OCI-LY1 (cell line): ENCODE results near the gene USP24.

Experiments
- H2AFZ ChIP-seq: fragments of 200-600 bp; sonication (generic), shearing (Covaris generic); 2 replicates; pipeline ENCODE4 v1.6.0; 2014; ENCODE audit warnings: antibody characterized with exemption, mild to moderate bottlenecking, low read length
- H3F3A ChIP-seq: fragments of 200-600 bp; sonication (generic), shearing (Covaris generic); 2 replicates; pipeline ENCODE4 v1.6.0; 2014; ENCODE audit warnings: mild to moderate bottlenecking, antibody characterized with exemption, low read length, moderate library complexity; ENCODE audit not compliant: insufficient read depth
- H3K27ac ChIP-seq: fragments of 200-600 bp; sonication (generic); 2 replicates; pipeline ENCODE4 v1.5.1; 2014; ENCODE audit warnings: low read length, mixed run types, mild to moderate bottlenecking, low read depth; ENCODE audit not compliant: poor library complexity, severe bottlenecking
- H3K27me3 ChIP-seq: fragments of 200-600 bp; sonication (generic); 2 replicates; pipeline ENCODE4 v1.6.0; 2014; ENCODE audit warnings: antibody characterized with exemption, mild to moderate bottlenecking, low read length, moderate library complexity; ENCODE audit not compliant: insufficient read depth
- H3K36me3 ChIP-seq: fragments of 200-600 bp; sonication (generic); 2 replicates; pipeline ENCODE4 v1.6.1; 2014; ENCODE audit warnings: mild to moderate bottlenecking, antibody characterized with exemption, low read length, moderate library complexity, mixed read lengths; ENCODE audit not compliant: insufficient read depth
- H3K4me1 ChIP-seq: fragments of 200-600 bp; sonication (generic); 2 replicates; pipeline ENCODE4 v1.5.1; 2014; ENCODE audit warnings: mild to moderate bottlenecking, low read length, moderate library complexity; ENCODE audit not compliant: insufficient read depth, severe bottlenecking
- H3K4me2 ChIP-seq: fragments of 200-600 bp; sonication (generic), shearing (Covaris generic); 2 replicates; pipeline ENCODE4 v1.6.1; 2014; ENCODE audit warnings: low read length
- H3K4me3 ChIP-seq: fragments of 200-600 bp; sonication (generic); 2 replicates; pipeline ENCODE4 v1.5.1; 2014; ENCODE audit warnings: low read length, low read depth, mild to moderate bottlenecking, mixed read lengths; ENCODE audit not compliant: poor library complexity, severe bottlenecking
- H3K79me2 ChIP-seq: fragments of 200-600 bp; shearing (Covaris generic); 2 replicates; pipeline ENCODE4 v1.6.1; 2016; ENCODE audit warnings: mixed run types, low read length, mixed read lengths; ENCODE audit not compliant: insufficient read depth
- H3K9ac ChIP-seq: fragments of 200-600 bp; sonication (generic), shearing (Covaris generic); 2 replicates; pipeline ENCODE4 v1.6.1; 2014; ENCODE audit warnings: mild to moderate bottlenecking, low read length, mixed read lengths
- H3K9me2 ChIP-seq: fragments of 200-600 bp; sonication (generic), shearing (Covaris generic); 2 replicates; pipeline ENCODE4 v1.6.1; 2014; ENCODE audit warnings: low read depth, mild to moderate bottlenecking, low read length, mixed read lengths
- H3K9me3 ChIP-seq: fragments of 200-600 bp; shearing (Covaris generic); 2 replicates; pipeline ENCODE4 v1.6.1; 2014; ENCODE audit warnings: low read length, mixed read lengths
- H4K20me1 ChIP-seq: fragments of 200-600 bp; sonication (generic), shearing (Covaris generic); 2 replicates; pipeline ENCODE4 v1.6.0; 2016; ENCODE audit warnings: mild to moderate bottlenecking, low read length; ENCODE audit not compliant: insufficient read depth
- CTCF ChIP-seq: fragments of 200-600 bp; sonication (generic), shearing (Covaris generic); IDR thresholded peaks from 2 replicates; pipeline ENCODE4 v1.5.1; 2017; ENCODE audit warnings: mild to moderate bottlenecking, antibody characterized with exemption, low read length, moderate library complexity, mixed read lengths
- EZH2 ChIP-seq: fragments of 200-600 bp; sonication (generic), shearing (Covaris generic); IDR thresholded peaks from 2 replicates; pipeline ENCODE4 v1.8.0; 2017; ENCODE audit warnings: borderline replicate concordance, mixed run types, mild to moderate bottlenecking, antibody characterized with exemption, low read length, moderate library complexity, mixed read lengths

USP24 gene

GRCh38 chr1:55051169-55051568 is 164.0 kb downstream of the USP24 start:
- H3K9me3 ChIP-seq = no peaks in the 10 kb centered on the region
- no peak overlapping the region for H2AFZ ChIP-seq
- H3K4me2 ChIP-seq = no peak overlapping the region
- TF ChIP-seq EZH2 = no peak
- no peak for TF ChIP-seq CTCF
- no peak overlapping the region for H3K27ac ChIP-seq
- no peak overlapping the region for H3K9ac ChIP-seq
- H4K20me1 ChIP-seq = no peaks in the 10 kb centered on the region
- no peaks in the 10 kb centered on the region for H3K36me3 ChIP-seq
- H3K79me2 ChIP-seq = no peaks in the 10 kb centered on the region
- H3F3A ChIP-seq = no peaks in the 10 kb centered on the region
- no peaks in the 10 kb centered on the region for H3K27me3 ChIP-seq
- H3K4me3 ChIP-seq = no peak overlapping the region
- H3K9me2 ChIP-seq = no peaks in the 10 kb centered on the region
- no peaks in the 10 kb centered on the region for H3K4me1 ChIP-seq

DNA sequence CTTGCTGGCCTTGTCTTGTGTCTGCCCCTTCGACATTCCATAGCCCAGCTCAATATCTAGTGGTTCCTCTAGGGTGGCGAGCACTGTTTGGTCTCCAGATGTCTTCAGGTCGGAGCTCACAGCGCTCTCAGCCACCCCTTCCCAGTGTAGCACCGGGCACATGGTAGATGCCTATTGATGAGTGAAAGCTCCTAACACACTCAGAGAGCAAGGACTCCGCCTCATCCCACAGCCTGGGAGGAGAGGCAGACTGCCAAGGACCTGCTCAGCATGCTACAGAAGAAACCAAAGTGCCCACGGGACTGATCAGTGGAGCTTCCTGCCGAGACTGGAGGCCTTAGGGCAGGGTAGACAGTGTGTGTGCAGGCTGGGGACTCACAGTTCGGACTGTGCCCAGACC is 164.9 kb downstream of the USP24 start:
- Histone ChIP-seq H3K27me3 (no peaks in the 10 kb centered on the region), H3K4me3 (no peak overlapping the region), H3K36me3 (no peaks in the 10 kb centered on the region), H3K9me2 (no peaks in the 10 kb centered on the region), H3K79me2 (no peaks in the 10 kb centered on the region), H3K27ac (no peak overlapping the region), H3K4me1 (no peaks in the 10 kb centered on the region), H3F3A (no peaks in the 10 kb centered on the region), H2AFZ (no peak overlapping the region), H3K4me2 (no peak overlapping the region), H3K9ac (no peak overlapping the region), H3K9me3 (no peaks in the 10 kb centered on the region), H4K20me1 (no peaks in the 10 kb centered on the region)
- TF ChIP-seq EZH2 = no peak
- TF ChIP-seq CTCF = no peak

GRCh38 chr1:55049914-55050278 is 165.3 kb downstream of the USP24 start:
- no peak overlapping the region for H2AFZ ChIP-seq
- H3K9me2 ChIP-seq = no peaks in the 10 kb centered on the region
- H3K9ac ChIP-seq = no peak overlapping the region
- H4K20me1 ChIP-seq = no peaks in the 10 kb centered on the region
- H3K4me3 ChIP-seq = no peak overlapping the region
- H3K27me3 ChIP-seq = no peaks in the 10 kb centered on the region
- TF ChIP-seq EZH2 (no peak), CTCF (no peak)
- no peaks in the 10 kb centered on the region for H3K9me3 ChIP-seq
- no peak overlapping the region for H3K4me2 ChIP-seq
- H3F3A ChIP-seq = no peaks in the 10 kb centered on the region
- H3K27ac ChIP-seq = no peak overlapping the region
- no peaks in the 10 kb centered on the region for H3K36me3 ChIP-seq
- no peaks in the 10 kb centered on the region for H3K4me1 ChIP-seq
- H3K79me2 ChIP-seq = no peaks in the 10 kb centered on the region
